Pancreas (tissue), 10 donors: ENCODE data around the gene PDE8A. TPM values are rescaled to one million over a fixed set of nuclear protein-coding genes. Genes with fewer than 3 reads are reported as not detected.

Source experiments
- ATAC-seq, 4 donors: fragments of 200-7000 bp; cut with Tn5 transposase; one replicate each; pipeline versions ENCODE4 v1.8.0 to v1.9.1; 2020; ENCODE audit warnings: mild to moderate bottlenecking in 4 of 4, moderate library complexity in 4 of 4
- DNase-seq, 6 donors: peaks; one replicate each; pipeline ENCODE4 v3.0.0-alpha.2; 2020
- FAIRE-seq: peaks from 2 replicates; lab custom pipeline; 2012; peaks lifted over from hg19 to GRCh38; lab: Jason Lieb, UNC
- H3K27ac ChIP-seq, 4 donors: fragments of 200-600 bp; sonication (generic); 1 replicate in 3 of 4; 2 replicates in 1 of 4; pipeline versions ENCODE4 v1.5.0 to v1.8.0; 2020
- H3K27me3 ChIP-seq, 4 donors: fragments of 200-600 bp; one replicate each; pipeline ENCODE4 v1.8.0; 2021
- H3K36me3 ChIP-seq, 3 donors: fragments of 200-600 bp; sonication (generic) in 1 of 3; one replicate each; pipeline versions ENCODE4 v1.5.0 to v1.8.0; 2020 to 2021
- H3K4me1 ChIP-seq, 3 donors: fragments of 200-600 bp; one replicate each; pipeline ENCODE4 v1.8.0; 2021
- H3K4me3 ChIP-seq, 4 donors: fragments of 200-600 bp; sonication (generic) in 2 of 4; one replicate each; pipeline versions ENCODE4 v1.5.0 to v1.8.0; 2020 to 2021
- H3K9me3 ChIP-seq, 4 donors: fragments of 200-600 bp; one replicate each; pipeline ENCODE4 v1.8.0; 2021
- CTCF ChIP-seq, 4 donors: fragments of 200-600 bp; sonication (generic) in 3 of 4; IDR thresholded peaks; one replicate each; pipeline versions ENCODE4 v1.5.0 to v1.8.0; 2021; ENCODE audit warnings: antibody characterized with exemption in 4 of 4
- WGBS, 2 donors: extraction: QIAGEN DNeasy Blood & Tissue Kit; methylation state at CpG; one replicate each; pipeline ENCODE4 v1.1.7; 2013; 5-methylcytosine and 5-hydroxymethylcytosine counted together
- intact Hi-C, 3 donors: fragments of 100-400 bp; cut with DNase I; formaldehyde crosslinking; loops; one replicate each; pipeline versions ENCODE4 v1.11.1 to v1.14.2; 2022
- polyA plus RNA-seq, 2 donors: library from polyadenylated mRNA; stranded (reverse); fragments of 200-250 nt; gene quantifications; one replicate each; pipeline ENCODE4 v1.2.3, GENCODE V29; 2013
- total RNA-seq, 6 donors: library from RNA; stranded (reverse); fragmentation: NEBNext Ultra II Directional in 4 of 6; extraction: Animal tissue kit (Norgen Biotek cat#: 25700) in 4 of 6; gene quantifications; one replicate each; pipeline versions ENCODE4 v1.2.1 to v1.2.4, GENCODE V29; 2021 to 2023
- donor health status: healthy with polysubstance abuse.
- donor health status: DM: no; HTN: no; CAD: no; lungs with moderate emphysema.
- donor health status: DM: no; HTN: no; CAD: no.
- donor health status: control.
- donor health status: control.
- donor health status: Bipolar disorder and iron deficiency.
- donor health status: DM: yes; HTN: yes; CAD: no.
- donor health status: DM: no; HTN: no; CAD: no.
- donor health status: DM: no; HTN: no; CAD: no.
- donor health status: DM: yes; HTN: yes; CAD: no.

PDE8A gene
- total and polyA plus RNA-seq, 8 donors: 14.7 to 31.3 (median 20.7) TPM

DNA sequence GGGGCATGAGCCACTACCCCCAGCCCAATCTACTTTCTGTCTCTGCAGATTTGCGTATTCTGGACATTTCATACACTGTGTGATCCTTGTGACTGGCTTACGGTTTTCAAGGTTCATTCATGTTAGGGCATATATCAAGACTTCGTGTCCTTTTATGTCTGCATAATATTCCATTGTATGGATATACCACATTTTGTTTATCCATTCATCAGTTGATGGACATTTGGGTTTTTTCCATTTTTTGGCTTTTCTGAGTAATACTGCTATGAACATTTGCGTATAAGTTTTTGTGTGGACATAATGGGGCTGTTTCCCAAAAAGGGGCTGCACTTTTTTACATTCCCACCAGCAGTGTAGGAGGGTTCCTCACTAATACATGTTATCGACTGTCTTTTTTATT lies 106.6 kb downstream of the PDE8A start:
- peaks cover 0 to 8% (median 2%) of the 10 kb centered on the region in 3 donors for H3K36me3 ChIP-seq
- ATAC-seq (no peak), FAIRE-seq (no peak), DNase-seq (no peak)
- H3K27me3 ChIP-seq: no peaks in the 10 kb centered on the region
- H3K9me3 ChIP-seq: no peaks in the 10 kb centered on the region
- no peak overlapping the region for H3K4me3 ChIP-seq
- WGBS, 2 donors: 78 to 91% methylated on average over 5 of the region's 5 CpGs
- H3K4me1 ChIP-seq: no peaks in the 10 kb centered on the region
- H3K27ac ChIP-seq: no peak overlapping the region
- intact Hi-C loops: no loop called here
- no peak for TF ChIP-seq CTCF (IDR thresholded peaks at IDR 0.05)

GRCh38 chr15:85089929-85090597 lies 108.4 kb downstream of the PDE8A start:
- DNase-seq (no peak), ATAC-seq (no peak), FAIRE-seq (no peak)
- Histone ChIP-seq H3K4me1 (no peaks in the 10 kb centered on the region), H3K4me3 (no peak overlapping the region), H3K27me3 (no peaks in the 10 kb centered on the region), H3K9me3 (no peaks in the 10 kb centered on the region), H3K36me3 (peaks cover 0 to 8% (median 2%) of the 10 kb centered on the region in 3 donors), H3K27ac (no peak overlapping the region)
- WGBS, 2 donors: 90 to 92% methylated on average over 5 of the region's 5 CpGs
- TF ChIP-seq CTCF (IDR thresholded peaks at IDR 0.05): no peak
- intact Hi-C loops: no loop called here

DNA sequence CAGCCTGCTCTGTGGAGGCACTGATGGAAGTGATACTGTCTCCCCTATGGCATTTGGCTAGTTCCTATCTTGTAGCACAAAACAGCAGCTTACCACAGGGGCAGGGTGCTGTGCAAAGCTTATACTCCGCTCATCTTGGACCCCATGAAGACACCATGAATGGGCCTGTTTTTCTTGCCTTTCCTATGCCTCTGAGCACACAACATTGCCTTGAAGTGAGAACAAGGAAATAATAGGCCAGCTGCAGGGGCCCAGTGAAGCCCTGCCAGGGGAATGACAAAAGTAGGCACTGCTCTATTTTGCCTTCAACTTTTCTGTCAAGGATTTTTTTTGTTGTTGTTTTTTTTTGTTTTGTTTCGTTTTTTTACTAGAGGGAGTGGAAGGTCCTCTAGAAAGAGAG lies 110.3 kb downstream of the PDE8A start:
- DNase-seq (no peak), FAIRE-seq (no peak), ATAC-seq (no peak)
- Histone ChIP-seq H3K9me3 (no peaks in the 10 kb centered on the region), H3K27ac (no peak overlapping the region), H3K4me3 (no peak overlapping the region), H3K4me1 (no peaks in the 10 kb centered on the region), H3K36me3 (peaks cover 0 to 8% (median 0%) of the 10 kb centered on the region in 3 donors), H3K27me3 (no peaks in the 10 kb centered on the region)
- TF ChIP-seq CTCF (IDR thresholded peaks at IDR 0.05): no peak
- intact Hi-C loops: no loop called here
- 83 to 88% methylated on average over 2 of the region's 2 CpGs for WGBS, 2 donors

- no peak for DNase-seq
- no peak for TF ChIP-seq CTCF (IDR thresholded peaks at IDR 0.05)
- Histone ChIP-seq H3K36me3 (peaks cover 0 to 5% (median 2%) of the 10 kb centered on the region in 3 donors), H3K4me1 (no peaks in the 10 kb centered on the region), H3K9me3 (no peaks in the 10 kb centered on the region), H3K27ac (no peak overlapping the region), H3K4me3 (no peak overlapping the region), H3K27me3 (no peaks in the 10 kb centered on the region)
- ATAC-seq: no peak
- no peak for FAIRE-seq
- intact Hi-C loops: no loop called here
- WGBS, 2 donors: 93 to 100% methylated on average over 3 of the region's 3 CpGs
These were observed 113.0 kb downstream of the PDE8A start for GRCh38 chr15:85094685-85095084.

DNA sequence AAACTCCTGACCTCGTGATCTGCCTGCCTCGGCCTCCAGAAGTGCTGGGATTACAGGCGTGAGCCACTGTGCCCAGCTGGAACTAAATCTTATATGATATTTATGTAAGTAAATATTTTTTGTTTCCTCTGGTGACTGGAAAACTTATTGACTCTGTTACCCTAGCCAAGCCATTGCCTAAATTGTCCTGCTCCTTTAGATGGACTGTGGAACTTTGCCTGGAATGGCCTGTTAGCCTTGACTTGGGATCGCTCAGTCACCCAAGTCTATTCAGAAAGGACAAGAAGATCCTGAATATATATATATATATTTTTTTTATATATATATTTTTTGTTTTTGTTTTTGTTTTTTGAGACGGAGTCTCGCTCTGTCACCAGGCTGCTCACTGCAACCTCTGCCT lies 113.9 kb downstream of the PDE8A start:
- ATAC-seq (no peak), FAIRE-seq (no peak), DNase-seq (no peak)
- no peaks in the 10 kb centered on the region for H3K27me3 ChIP-seq
- peaks cover 0 to 3% (median 2%) of the 10 kb centered on the region in 3 donors for H3K36me3 ChIP-seq
- no peak overlapping the region for H3K4me3 ChIP-seq
- no peaks in the 10 kb centered on the region for H3K9me3 ChIP-seq
- H3K4me1 ChIP-seq: no peaks in the 10 kb centered on the region
- intact Hi-C loops: no loop called here
- whole genome bisulfite sequencing, 2 donors: 99% methylated on average over 6 of the region's 6 CpGs
- H3K27ac ChIP-seq: no peak overlapping the region
- TF ChIP-seq CTCF (IDR thresholded peaks at IDR 0.05): no peak
